Natural killer cell (primary cell): ENCODE data around the gene IQCK. TPM values are rescaled to one million over a fixed set of nuclear protein-coding genes. Genes with fewer than 3 reads are reported as not detected.

Source experiments
- ATAC-seq, 3 donors: fragments of 150-1000 bp in 2 of 3; fragments of 200-7000 bp in 1 of 3; cut with Tn5 transposase; 1 replicate in 1 of 3; 2 replicates in 2 of 3; pipeline ENCODE4 v1.10.0; 2021; ENCODE audit warnings: mild to moderate bottlenecking in 2 of 3, moderate library complexity in 2 of 3
- DNase-seq, 2 donors: peaks; one replicate each; pipeline versions ENCODE4 v3.0.0 to v3.0.0-alpha.2; 2013 to 2021; ENCODE audit warnings: mixed read lengths in 1 of 2
- H3K27ac ChIP-seq: one replicate; pipeline ENCODE4 v1.5.1; 2013; ENCODE audit warnings: mild to moderate bottlenecking, low read length
- H3K27me3 ChIP-seq: one replicate; pipeline ENCODE4 v1.6.1; 2013; ENCODE audit warnings: low read length; ENCODE audit not compliant: control insufficient read depth, insufficient read depth
- H3K36me3 ChIP-seq: one replicate; pipeline ENCODE4 v1.6.1; 2013; ENCODE audit warnings: low read length; ENCODE audit not compliant: control insufficient read depth, insufficient read depth
- H3K4me1 ChIP-seq: one replicate; pipeline ENCODE4 v1.6.1; 2013; ENCODE audit warnings: low read length; ENCODE audit not compliant: control insufficient read depth, insufficient read depth
- H3K4me3 ChIP-seq: one replicate; pipeline ENCODE4 v1.5.1; 2013; ENCODE audit warnings: low read length
- H3K9me3 ChIP-seq: one replicate; pipeline ENCODE4 v1.6.1; 2013; ENCODE audit warnings: low read length; ENCODE audit not compliant: control insufficient read depth, insufficient read depth
- H3K27ac Mint-ChIP-seq, 2 donors: one replicate each; pipeline ENCODE4 v1.8.0; 2022; ENCODE audit warnings: mild to moderate bottlenecking in 2 of 2, mixed read lengths in 2 of 2, moderate library complexity in 1 of 2
- H3K27me3 Mint-ChIP-seq, 2 donors: one replicate each; pipeline ENCODE4 v1.8.0; 2022; ENCODE audit warnings: low read depth in 2 of 2, mixed read lengths in 2 of 2
- H3K36me3 Mint-ChIP-seq: one replicate; pipeline ENCODE4 v1.8.0; 2022; ENCODE audit warnings: mixed read lengths
- H3K4me1 Mint-ChIP-seq, 2 donors: one replicate each; pipeline ENCODE4 v1.8.0; 2022; ENCODE audit warnings: mixed read lengths in 2 of 2
- H3K4me3 Mint-ChIP-seq: one replicate; pipeline ENCODE4 v1.8.0; 2022; ENCODE audit warnings: mild to moderate bottlenecking, moderate library complexity, mixed read lengths
- H3K9me3 Mint-ChIP-seq, 2 donors: one replicate each; pipeline ENCODE4 v1.8.0; 2022; ENCODE audit warnings: mixed read lengths in 2 of 2
- CTCF ChIP-seq: fragments of 200-600 bp; IDR thresholded peaks from one replicate; pipeline ENCODE4 v1.8.0; 2022; ENCODE audit warnings: antibody characterized with exemption
- WGBS: methylation state at CpG from one replicate; pipeline ENCODE4 v1.1.7; 2013; ENCODE audit warnings: missing lambda C conversion rate; ENCODE audit not compliant: insufficient coverage; 5-methylcytosine and 5-hydroxymethylcytosine counted together
- intact Hi-C: fragments of 100-400 bp; cut with micrococcal nuclease; formaldehyde crosslinking; loops from one replicate; pipeline ENCODE4 v1.14.2; 2022
- total RNA-seq, 4 donors: library from RNA; stranded (reverse); fragments of 120-200 nt in 1 of 4; gene quantifications; one replicate each; pipeline versions ENCODE4 v1.2.3 to v1.2.4, GENCODE V29; 2013 to 2022

IQCK gene
- total RNA-seq, 3 donors from 2014 or later (not counting 1 experiment from before 2014, with no cell fraction given) = 0.38 to 1.8 (median 0.68) TPM

DNA sequence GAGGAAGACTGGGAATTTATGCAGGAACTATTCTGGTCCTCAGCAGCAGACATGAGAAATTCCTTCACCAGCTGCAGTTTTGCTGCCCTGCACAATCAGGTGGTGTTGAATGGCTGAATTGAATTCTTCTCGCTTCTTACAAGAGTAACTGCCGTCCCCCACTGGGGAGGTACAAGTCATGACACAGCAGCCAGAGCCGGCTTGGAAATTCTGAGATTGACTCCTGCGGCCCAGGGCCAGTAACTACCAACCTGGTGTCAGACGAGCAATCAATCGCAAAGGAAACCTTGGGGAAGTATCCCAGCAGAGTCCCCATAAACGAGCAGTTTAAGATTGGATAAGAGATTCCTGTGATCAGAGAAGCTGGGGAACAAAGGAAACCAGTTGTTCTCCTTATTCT is 30.8 kb upstream of the IQCK start:
- Mint-ChIP-seq H3K27me3 (no peaks in the 10 kb centered on the region), H3K9me3 (no peaks in the 10 kb centered on the region), H3K4me1 (peaks cover 24 to 29% of the 10 kb centered on the region in 2 donors), H3K4me3 (no peak overlapping the region), H3K36me3 (peaks cover 19% of the 10 kb centered on the region), H3K27ac (no peak overlapping the region)
- Histone ChIP-seq H3K9me3 (no peaks in the 10 kb centered on the region), H3K4me3 (no peak overlapping the region), H3K27ac (no peak overlapping the region), H3K27me3 (no peaks in the 10 kb centered on the region), H3K4me1 (peaks cover 28% of the 10 kb centered on the region), H3K36me3 (peaks cover 26% of the 10 kb centered on the region)
- WGBS = 97% methylated on average over 7 of the region's 7 CpGs
- TF ChIP-seq CTCF = no peak
- DNase-seq (no peak), ATAC-seq (no peak)
- intact Hi-C loops = no loop called here

GRCh38 chr16:19688396-19689024 is 29.6 kb upstream of the IQCK start:
- TF ChIP-seq CTCF = no peak
- WGBS = 77% methylated on average over 18 of the region's 18 CpGs
- Mint-ChIP-seq H3K27ac (no peak overlapping the region), H3K4me3 (peak overlapping the region; percentile 6), H3K4me1 (peaks cover 24 to 29% of the 10 kb centered on the region in 2 donors), H3K36me3 (peaks cover 19% of the 10 kb centered on the region), H3K27me3 (no peaks in the 10 kb centered on the region), H3K9me3 (no peaks in the 10 kb centered on the region)
- no peaks in the 10 kb centered on the region for H3K27me3 ChIP-seq
- no peaks in the 10 kb centered on the region for H3K9me3 ChIP-seq
- DNase-seq (no peak), ATAC-seq (peak in 1 of 3 donors; percentile 26)
- H3K4me3 ChIP-seq = no peak overlapping the region
- no peak overlapping the region for H3K27ac ChIP-seq
- peaks cover 28% of the 10 kb centered on the region for H3K4me1 ChIP-seq
- intact Hi-C loops = no loop called here
- peaks cover 20% of the 10 kb centered on the region for H3K36me3 ChIP-seq

DNA sequence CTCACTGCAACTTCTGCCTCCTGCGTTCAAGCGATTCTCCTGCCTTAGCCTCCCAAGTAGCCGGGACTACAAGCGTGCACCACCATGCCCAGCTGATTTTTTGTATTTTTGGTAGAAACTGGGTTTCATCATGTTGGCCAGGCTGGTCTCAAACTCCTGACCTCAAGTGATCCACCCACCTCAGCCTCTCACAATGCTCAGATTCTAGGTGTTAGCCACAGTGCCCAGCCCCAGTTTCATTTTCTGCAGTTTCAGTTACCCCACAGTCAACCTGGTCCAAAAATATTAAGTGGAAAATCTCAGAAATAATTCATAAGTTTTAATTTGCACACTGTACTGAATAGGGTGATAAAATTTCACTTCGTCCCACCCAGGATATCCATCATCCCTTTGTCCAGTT is 28.7 kb upstream of the IQCK start:
- 62% methylated on average over 4 of the region's 5 CpGs for WGBS

More for the DNA sequence above, 28.7 kb upstream of the IQCK start:
- Histone ChIP-seq H3K4me3 (no peak overlapping the region), H3K36me3 (peaks cover 13% of the 10 kb centered on the region), H3K27me3 (no peaks in the 10 kb centered on the region), H3K27ac (no peak overlapping the region), H3K9me3 (no peaks in the 10 kb centered on the region), H3K4me1 (peaks cover 28% of the 10 kb centered on the region)
- Mint-ChIP-seq H3K4me1 (peaks cover 24 to 29% of the 10 kb centered on the region in 2 donors), H3K27me3 (no peaks in the 10 kb centered on the region), H3K4me3 (peak overlapping the region; percentile 37), H3K27ac (no peak overlapping the region), H3K36me3 (peaks cover 19% of the 10 kb centered on the region), H3K9me3 (no peaks in the 10 kb centered on the region)
- TF ChIP-seq CTCF = no peak
- ATAC-seq (peak in 2 of 3 donors; percentile 34 to 59), DNase-seq (no peak)
- intact Hi-C loops = no loop called here
